Right lobe of liver (tissue), 6 donors: ENCODE data around the gene EMX1. TPM values are rescaled to one million over a fixed set of nuclear protein-coding genes. Genes with fewer than 3 reads are reported as not detected.
A peak's percentile ranks its signal among the peaks of the same experiment; 100 is the strongest.

Source experiments
- ATAC-seq, 4 donors: fragments of 200-7000 bp; cut with Tn5 transposase; one replicate each; pipeline ENCODE4 v1.9.1; 2020; ENCODE audit warnings: mild to moderate bottlenecking in 4 of 4, moderate library complexity in 4 of 4
- DNase-seq, 3 donors: peaks; one replicate each; pipeline ENCODE4 v3.0.0-alpha.2; 2020
- H3K27ac ChIP-seq, 3 donors: fragments of 200-600 bp; one replicate each; pipeline ENCODE4 v1.8.0; 2022
- H3K27me3 ChIP-seq, 2 donors: fragments of 200-600 bp; one replicate each; pipeline ENCODE4 v1.8.0; 2022
- H3K36me3 ChIP-seq, 4 donors: fragments of 200-600 bp; sonication (generic) in 1 of 4; one replicate each; pipeline versions ENCODE4 v1.5.1 to v1.8.0; 2017 to 2022; ENCODE audit warnings: control low read depth in 1 of 4
- H3K4me1 ChIP-seq, 4 donors: fragments of 200-600 bp; sonication (generic) in 1 of 4; one replicate each; pipeline versions ENCODE4 v1.5.1 to v1.8.0; 2017 to 2022; ENCODE audit warnings: control low read depth in 1 of 4
- H3K4me3 ChIP-seq, 3 donors: fragments of 200-600 bp; one replicate each; pipeline ENCODE4 v1.8.0; 2022
- H3K9me3 ChIP-seq, 4 donors: fragments of 200-600 bp; sonication (generic) in 1 of 4; one replicate each; pipeline versions ENCODE4 v1.5.1 to v1.8.0; 2017 to 2022; ENCODE audit warnings: control low read depth in 1 of 4
- POLR2A ChIP-seq: fragments of 450-650 bp; IDR thresholded peaks from one replicate; pipeline ENCODE4 v1.6.1; 2017; ENCODE audit warnings: antibody characterized with exemption, mild to moderate bottlenecking
- WGBS: methylation state at CpG from one replicate; pipeline ENCODE4 v1.1.6; 2018; ENCODE audit warnings: low coverage, low lambda C conversion rate; ENCODE audit not compliant: insufficient coverage; ENCODE audit errors: missing lambda C conversion rate; 5-methylcytosine and 5-hydroxymethylcytosine counted together
- intact Hi-C, 2 donors: fragments of 100-400 bp; cut with DNase I; formaldehyde crosslinking; loops; one replicate each; pipeline versions ENCODE4 v1.11.2 to v1.14.1; 2022
- total RNA-seq, 6 experiments: library from RNA; depleted of rRNA in 2 of 6; stranded (reverse); fragments of >200 nt in 2 of 6; fragmentation: NEBNext Ultra II Directional in 3 of 6; extraction: Animal tissue kit (Norgen Biotek cat#: 25700) in 3 of 6; gene quantifications; one replicate each; pipeline versions ENCODE4 v1.1.0 to v1.2.4, GENCODE V29; 2016 to 2023
- TF ChIP-seq, protein P1 (sequence below), 4 donors: fragments of 200-600 bp in 3 of 4; fragments of 450-650 bp in 1 of 4; IDR thresholded peaks; one replicate each; pipeline versions ENCODE4 v1.5.1 to v1.8.0; 2016 to 2022; ENCODE audit warnings: antibody characterized with exemption in 4 of 4, mild to moderate bottlenecking in 2 of 4
- donor health status: DM: no; HTN: yes; CAD: no.
- donor health status: DM: no; HTN: no; CAD: no.
- donor health status: DM: no; HTN: no; CAD: no.
- donor health status: DM: no; HTN: yes; CAD: no.
- donor health status: DM: no; HTN: yes; CAD: no.

EMX1 gene
- total RNA-seq, 6 experiments from 2014 or later: 0.25 to 0.49 (median 0.29) TPM; not detected in 3

DNA sequence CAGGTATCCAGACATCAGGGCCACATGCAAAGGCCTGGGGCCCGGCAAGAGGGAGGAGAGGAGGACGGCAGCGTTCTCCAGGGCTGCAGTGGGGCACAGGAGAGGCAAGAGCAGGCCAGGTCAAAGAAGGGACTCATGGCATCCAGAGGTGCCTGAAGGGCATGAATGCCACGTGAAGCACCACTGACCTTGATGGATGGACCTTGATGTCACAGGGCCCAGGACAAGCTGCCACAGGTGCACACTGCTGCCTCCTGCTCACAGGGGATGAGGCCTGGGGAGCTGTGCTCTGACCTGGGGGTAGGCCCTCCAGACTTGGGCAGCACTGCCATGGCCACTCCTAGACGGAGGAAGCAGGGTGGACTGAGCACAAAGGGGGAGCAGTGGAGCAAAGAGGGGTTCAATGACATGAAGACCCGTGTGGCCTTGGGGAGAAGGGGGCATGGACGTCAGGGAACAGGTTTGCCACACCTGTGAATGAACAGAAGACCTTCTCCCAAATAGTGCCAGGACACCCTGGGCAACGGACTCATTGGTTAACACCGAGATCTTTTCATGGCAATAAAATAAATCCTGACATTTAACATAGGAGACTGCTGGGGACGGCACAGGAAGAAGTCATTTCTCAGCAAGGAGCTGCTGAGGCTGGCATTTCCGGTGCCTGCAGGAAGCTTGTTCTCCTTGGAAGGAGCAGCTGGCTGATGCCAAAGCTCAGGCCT is 65.6 kb downstream of the EMX1 start:
- 36% methylated on average over 3 of the region's 11 CpGs for WGBS
- Histone ChIP-seq H3K4me3 (no peak overlapping the region), H3K27me3 (no peaks in the 10 kb centered on the region), H3K27ac (peak overlapping the region; percentile 64 to 91 (median 72)), H3K9me3 (no peaks in the 10 kb centered on the region), H3K36me3 (peaks cover 0 to 11% (median 3%) of the 10 kb centered on the region in 4 donors), H3K4me1 (peaks cover 0 to 60% (median 29%) of the 10 kb centered on the region in 4 donors)
- ATAC-seq (peak; percentile 21 to 62 (median 48)), DNase-seq (peak; percentile 53 to 85 (median 75))
- intact Hi-C loops: no loop called here
- no peak for TF ChIP-seq POLR2A
- TF ChIP-seq, protein P1, sequence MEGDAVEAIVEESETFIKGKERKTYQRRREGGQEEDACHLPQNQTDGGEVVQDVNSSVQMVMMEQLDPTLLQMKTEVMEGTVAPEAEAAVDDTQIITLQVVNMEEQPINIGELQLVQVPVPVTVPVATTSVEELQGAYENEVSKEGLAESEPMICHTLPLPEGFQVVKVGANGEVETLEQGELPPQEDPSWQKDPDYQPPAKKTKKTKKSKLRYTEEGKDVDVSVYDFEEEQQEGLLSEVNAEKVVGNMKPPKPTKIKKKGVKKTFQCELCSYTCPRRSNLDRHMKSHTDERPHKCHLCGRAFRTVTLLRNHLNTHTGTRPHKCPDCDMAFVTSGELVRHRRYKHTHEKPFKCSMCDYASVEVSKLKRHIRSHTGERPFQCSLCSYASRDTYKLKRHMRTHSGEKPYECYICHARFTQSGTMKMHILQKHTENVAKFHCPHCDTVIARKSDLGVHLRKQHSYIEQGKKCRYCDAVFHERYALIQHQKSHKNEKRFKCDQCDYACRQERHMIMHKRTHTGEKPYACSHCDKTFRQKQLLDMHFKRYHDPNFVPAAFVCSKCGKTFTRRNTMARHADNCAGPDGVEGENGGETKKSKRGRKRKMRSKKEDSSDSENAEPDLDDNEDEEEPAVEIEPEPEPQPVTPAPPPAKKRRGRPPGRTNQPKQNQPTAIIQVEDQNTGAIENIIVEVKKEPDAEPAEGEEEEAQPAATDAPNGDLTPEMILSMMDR (IDR thresholded peaks at IDR 0.05): no peak

DNA sequence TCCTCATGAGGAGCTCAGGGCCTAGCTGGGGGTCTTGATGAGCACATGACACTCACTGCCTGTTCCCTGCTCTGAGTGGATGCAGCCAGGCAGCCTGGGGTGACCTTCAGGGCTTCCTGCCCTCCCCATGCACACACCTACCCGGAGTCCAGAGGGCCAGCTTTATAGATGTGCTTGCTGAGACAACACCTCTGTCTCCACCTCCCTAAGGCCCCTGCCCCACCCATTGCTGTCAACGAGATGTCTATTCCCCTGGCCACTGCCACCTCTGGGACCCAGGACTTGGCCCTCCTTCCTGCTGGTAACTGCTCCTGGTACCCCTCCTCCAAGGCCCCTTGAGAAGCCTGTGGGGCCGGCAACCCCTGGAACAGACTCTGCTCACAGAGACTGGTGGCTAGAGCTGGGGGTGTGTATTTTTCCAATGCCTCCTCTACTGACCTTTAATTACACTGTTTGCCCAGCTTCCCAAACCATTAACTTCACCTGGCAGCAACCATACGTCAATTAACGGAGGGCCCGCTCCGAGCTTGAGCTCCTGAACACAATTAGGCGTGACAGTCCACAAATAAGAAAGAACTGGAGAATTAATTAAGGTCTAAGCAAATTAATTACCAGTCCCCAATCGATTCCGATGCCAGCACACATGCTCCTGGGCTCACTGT is 66.3 kb downstream of the EMX1 start:
- TF ChIP-seq POLR2A: no peak
- TF ChIP-seq, protein P1 (IDR thresholded peaks at IDR 0.05): no peak
- Histone ChIP-seq H3K27ac (peak overlapping the region; percentile 64 to 91 (median 72)), H3K4me1 (peaks cover 0 to 65% (median 30%) of the 10 kb centered on the region in 4 donors), H3K9me3 (no peaks in the 10 kb centered on the region), H3K36me3 (peaks cover 0 to 11% (median 5%) of the 10 kb centered on the region in 4 donors), H3K27me3 (no peaks in the 10 kb centered on the region), H3K4me3 (no peak overlapping the region)
- intact Hi-C loops: no loop called here
- 38% methylated on average over 9 of the region's 10 CpGs for WGBS
- peak; percentile 54 to 67 (median 63) for ATAC-seq
- DNase-seq: peak; percentile 53 to 85 (median 68)

DNA sequence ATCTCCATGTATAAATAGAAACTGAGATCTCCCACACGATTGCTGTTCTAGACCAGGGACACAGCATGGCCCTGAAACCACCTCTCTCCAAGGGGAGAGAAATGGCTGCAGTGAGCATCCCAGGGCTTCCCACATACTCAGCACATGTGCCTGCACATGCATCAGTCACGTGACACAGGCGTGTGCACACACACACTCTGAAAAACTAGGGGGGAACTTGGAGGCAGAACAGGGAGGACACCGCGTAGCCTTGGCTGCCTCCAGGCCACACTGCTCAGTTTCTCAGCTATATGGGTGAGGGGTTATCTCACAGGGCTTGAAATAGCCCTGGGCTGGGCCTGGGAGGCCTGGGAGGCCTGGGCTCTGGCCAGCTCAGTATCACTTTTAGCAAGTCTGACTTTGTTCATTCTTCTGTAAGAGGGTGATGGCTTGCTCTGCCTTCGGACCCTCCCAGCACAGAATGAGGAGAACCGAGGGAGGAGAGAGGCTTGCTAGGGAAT is 66.9 kb downstream of the EMX1 start:
- peaks cover 0 to 71% (median 30%) of the 10 kb centered on the region in 4 donors for H3K4me1 ChIP-seq
- TF ChIP-seq, protein P1 (IDR thresholded peaks at IDR 0.05): no peak
- TF ChIP-seq POLR2A: no peak
- no peaks in the 10 kb centered on the region for H3K27me3 ChIP-seq
- H3K4me3 ChIP-seq: no peak overlapping the region
- peak; percentile 10 to 58 (median 32) for ATAC-seq
- WGBS: 23% methylated on average over 5 of the region's 7 CpGs
- peaks cover 0 to 11% (median 5%) of the 10 kb centered on the region in 4 donors for H3K36me3 ChIP-seq
- intact Hi-C loops: no loop called here
- peak in 1 of 3 donors; percentile 62 for DNase-seq
- peak overlapping the region; percentile 64 to 91 (median 72) for H3K27ac ChIP-seq
- no peaks in the 10 kb centered on the region for H3K9me3 ChIP-seq

Other genes starting within 250 kb of the EMX1 start
- gene EXOC6B, start 91.5 kb upstream of the EMX1 start, total RNA-seq: 10 to 100 TPM in 2 of 6 experiments, 1 to 10 TPM in 4; 7.8 to 15.1 (median 9.1) TPM
- gene SPR, start 30.1 kb upstream of the EMX1 start, total RNA-seq: 10 to 100 TPM; 48.6 to 90.2 (median 68.5) TPM
- 10 to 100 TPM; 33.1 to 73.4 (median 56.6) TPM for gene SFXN5, start 154.2 kb downstream of the EMX1 start, total RNA-seq
- 10 to 100 TPM in 3 of 6 experiments, 1 to 10 TPM in 3; 4.5 to 12.7 (median 9.0) TPM for gene RAB11FIP5, start 195.4 kb downstream of the EMX1 start, total RNA-seq